Effector memory CD4-positive, alpha-beta T cell (primary cell): Measurements from ENCODE around the gene CC2D1B.

Source experiments
- DNase-seq, 3 donors: peaks; one replicate each; pipeline ENCODE4 v3.0.0-alpha.2; 2020
- H3K27ac ChIP-seq: 2 replicates; pipeline ENCODE4 v1.7.0; 2013; ENCODE audit warnings: mild to moderate bottlenecking, low read length, moderate library complexity; ENCODE audit not compliant: insufficient read depth, poor library complexity, severe bottlenecking
- H3K27me3 ChIP-seq: replicated peaks from 2 replicates; pipeline ENCODE4 v1.7.0; 2013; ENCODE audit warnings: mild to moderate bottlenecking, low read length; ENCODE audit not compliant: insufficient read depth, control insufficient read depth, poor library complexity, severe bottlenecking
- H3K36me3 ChIP-seq: 2 replicates; pipeline ENCODE4 v1.7.0; 2013; ENCODE audit warnings: mild to moderate bottlenecking, low read length, moderate library complexity; ENCODE audit not compliant: control insufficient read depth, insufficient read depth
- H3K4me1 ChIP-seq: 2 replicates; pipeline ENCODE4 v1.7.0; 2013; ENCODE audit warnings: low read length, mild to moderate bottlenecking; ENCODE audit not compliant: control insufficient read depth, insufficient read depth, poor library complexity, severe bottlenecking
- H3K4me3 ChIP-seq: 2 replicates; pipeline ENCODE4 v1.7.0; 2013; ENCODE audit warnings: low read length, low read depth, mild to moderate bottlenecking; ENCODE audit not compliant: insufficient read depth, poor library complexity, severe bottlenecking
- H3K9me3 ChIP-seq: 2 replicates; pipeline ENCODE4 v1.7.0; 2013; ENCODE audit warnings: mild to moderate bottlenecking, low read length, moderate library complexity; ENCODE audit not compliant: control insufficient read depth

The CC2D1B gene

GRCh38 chr1:52345252-52345651, 20.8 kb downstream of the CC2D1B start:
- Histone ChIP-seq H3K9me3 (no peaks in the 10 kb centered on the region), H3K27me3 (no peaks in the 10 kb centered on the region), H3K4me3 (no peak overlapping the region), H3K4me1 (no peaks in the 10 kb centered on the region), H3K36me3 (no peaks in the 10 kb centered on the region), H3K27ac (no peak overlapping the region)
- DNase-seq, result no peak

GRCh38 chr1:52343979-52344378, 22.0 kb downstream of the CC2D1B start:
- Histone ChIP-seq H3K27me3 (no peaks in the 10 kb centered on the region), H3K4me3 (no peak overlapping the region), H3K9me3 (no peaks in the 10 kb centered on the region), H3K27ac (no peak overlapping the region), H3K4me1 (no peaks in the 10 kb centered on the region), H3K36me3 (no peaks in the 10 kb centered on the region)
- DNase-seq, result no peak

DNA sequence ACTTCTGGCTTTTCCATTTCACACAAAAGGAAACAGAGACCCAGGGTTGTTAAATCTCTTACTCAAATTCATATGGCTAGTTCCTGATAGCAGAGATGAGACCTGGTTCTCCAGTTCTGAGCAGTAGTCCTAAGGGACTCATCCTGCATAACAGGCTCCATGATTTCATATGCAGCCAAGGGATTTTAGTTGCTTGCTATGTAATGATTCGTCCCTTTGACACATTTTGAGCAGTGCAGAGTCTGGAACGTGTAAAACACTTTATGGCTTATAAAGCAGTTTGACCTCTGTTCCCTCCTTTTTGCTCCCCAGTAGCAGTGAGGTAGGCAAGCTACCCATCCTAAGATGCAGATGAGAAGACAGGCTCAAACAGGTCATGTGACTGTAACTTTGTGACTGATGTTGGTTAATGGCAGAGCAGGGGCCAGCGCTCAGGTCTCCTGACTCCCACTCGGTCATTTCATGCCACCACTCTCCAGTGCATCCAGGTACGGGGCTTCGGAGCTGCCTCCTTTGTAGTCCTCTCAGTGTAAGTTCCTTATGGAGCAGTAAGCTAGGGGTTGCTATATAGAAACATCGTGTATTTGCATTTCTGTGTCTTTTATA, 24.2 kb downstream of the CC2D1B start:
- Histone ChIP-seq H3K27ac (no peak overlapping the region), H3K4me3 (no peak overlapping the region), H3K9me3 (no peaks in the 10 kb centered on the region), H3K27me3 (no peaks in the 10 kb centered on the region), H3K36me3 (peaks cover 7% of the 10 kb centered on the region), H3K4me1 (no peaks in the 10 kb centered on the region)
- no peak for DNase-seq

- Histone ChIP-seq H3K36me3 (peaks cover 7% of the 10 kb centered on the region), H3K27ac (no peak overlapping the region), H3K9me3 (no peaks in the 10 kb centered on the region), H3K4me3 (no peak overlapping the region), H3K4me1 (no peaks in the 10 kb centered on the region), H3K27me3 (no peaks in the 10 kb centered on the region)
- DNase-seq, result no peak
Observed at GRCh38 chr1:52337439-52337838, 28.6 kb downstream of the CC2D1B start.

- DNase-seq, result no peak
- Histone ChIP-seq H3K36me3 (peaks cover 7% of the 10 kb centered on the region), H3K4me3 (no peak overlapping the region), H3K4me1 (no peaks in the 10 kb centered on the region), H3K27ac (no peak overlapping the region), H3K9me3 (no peaks in the 10 kb centered on the region), H3K27me3 (no peaks in the 10 kb centered on the region)
Observed at GRCh38 chr1:52334906-52335528, 31.0 kb downstream of the CC2D1B start.

DNA sequence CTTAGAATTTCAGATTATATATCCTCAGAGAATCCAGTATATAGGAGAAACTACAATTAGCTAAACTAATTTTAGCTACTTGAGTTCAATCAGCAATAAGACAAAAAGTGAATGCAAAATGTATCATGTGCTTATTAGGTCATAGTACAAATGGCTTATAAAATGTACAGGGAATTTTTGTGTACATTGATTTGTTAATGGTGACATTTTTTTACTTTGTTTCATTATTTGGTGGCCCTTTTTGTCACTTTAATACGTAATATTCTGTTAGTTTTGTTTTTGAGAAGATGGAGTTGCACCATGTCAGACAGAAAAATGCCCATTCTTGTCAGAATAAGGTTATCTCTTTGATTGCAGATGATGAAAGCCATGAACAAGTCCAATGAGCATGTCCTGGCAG, 33.6 kb downstream of the CC2D1B start:
- DNase-seq, result no peak
- Histone ChIP-seq H3K27me3 (no peaks in the 10 kb centered on the region), H3K4me3 (no peak overlapping the region), H3K27ac (no peak overlapping the region), H3K9me3 (no peaks in the 10 kb centered on the region), H3K4me1 (no peaks in the 10 kb centered on the region), H3K36me3 (no peaks in the 10 kb centered on the region)

DNA sequence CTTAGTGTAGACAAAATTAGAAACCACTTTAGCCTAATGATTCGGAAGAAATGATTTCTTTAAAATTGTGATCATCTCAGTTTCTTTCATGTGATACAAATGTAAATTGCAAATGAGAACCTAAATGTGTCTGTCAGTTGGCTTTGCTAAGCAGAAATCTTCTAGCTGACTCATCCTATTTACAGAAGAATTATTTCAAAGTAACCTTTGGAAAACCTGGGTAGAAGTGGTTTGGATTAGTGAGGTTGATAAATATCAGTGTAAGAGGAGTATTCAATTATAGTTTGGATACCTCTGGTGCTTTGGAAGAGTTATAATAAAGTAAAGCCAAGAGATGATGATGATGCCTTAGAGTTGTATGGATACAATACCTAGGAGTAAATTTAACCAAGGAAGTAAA, 37.4 kb downstream of the CC2D1B start:
- H3K27ac ChIP-seq, result no peak overlapping the region
- H3K9me3 ChIP-seq, result no peaks in the 10 kb centered on the region
- H3K4me3 ChIP-seq, result no peak overlapping the region
- no peaks in the 10 kb centered on the region for H3K27me3 ChIP-seq
- no peak for DNase-seq
- no peaks in the 10 kb centered on the region for H3K4me1 ChIP-seq
- no peaks in the 10 kb centered on the region for H3K36me3 ChIP-seq

GRCh38 chr1:52325786-52326185, 40.2 kb downstream of the CC2D1B start:
- no peak for DNase-seq
- Histone ChIP-seq H3K4me3 (no peak overlapping the region), H3K27me3 (no peaks in the 10 kb centered on the region)

DNA sequence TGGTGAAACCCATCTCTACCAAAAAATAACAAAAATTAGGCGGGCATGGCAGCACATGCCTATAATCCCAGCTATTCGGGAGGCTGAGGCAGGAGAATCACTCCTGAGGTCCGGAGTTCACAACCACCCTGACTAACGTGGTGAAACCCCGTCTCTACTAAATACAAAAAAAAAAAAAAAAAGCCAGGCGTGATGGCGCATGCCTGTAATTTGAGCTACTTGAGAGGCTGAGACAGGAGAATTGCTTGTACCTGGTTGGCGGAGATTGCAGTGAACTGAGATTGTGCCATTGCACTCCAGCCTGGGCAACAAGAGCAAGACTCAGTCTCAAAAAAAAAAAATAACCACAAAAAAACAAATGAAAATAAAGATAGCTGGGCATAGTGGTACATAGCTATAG, 42.3 kb downstream of the CC2D1B start:
- H3K27ac ChIP-seq, result no peak overlapping the region
- DNase-seq, result no peak
- H3K27me3 ChIP-seq, result no peaks in the 10 kb centered on the region
- H3K36me3 ChIP-seq, result no peaks in the 10 kb centered on the region
- H3K4me3 ChIP-seq, result no peak overlapping the region
- no peaks in the 10 kb centered on the region for H3K4me1 ChIP-seq
- no peaks in the 10 kb centered on the region for H3K9me3 ChIP-seq

More at GRCh38 chr1:52325786-52326185, 40.2 kb downstream of the CC2D1B start:
- no peaks in the 10 kb centered on the region for H3K9me3 ChIP-seq
- no peak overlapping the region for H3K27ac ChIP-seq
- H3K36me3 ChIP-seq, result no peaks in the 10 kb centered on the region
- H3K4me1 ChIP-seq, result no peaks in the 10 kb centered on the region

GRCh38 chr1:52321061-52321460, 44.9 kb downstream of the CC2D1B start:
- Histone ChIP-seq H3K27me3 (no peaks in the 10 kb centered on the region), H3K4me1 (no peaks in the 10 kb centered on the region), H3K27ac (no peak overlapping the region), H3K4me3 (no peak overlapping the region), H3K36me3 (no peaks in the 10 kb centered on the region), H3K9me3 (no peaks in the 10 kb centered on the region)
- no peak for DNase-seq
